Breast epithelium (tissue), 4 donors: ENCODE data around the gene PIGB. TPM values are rescaled to one million over a fixed set of nuclear protein-coding genes. Genes with fewer than 3 reads are reported as not detected.

Experiments
- DNase-seq, 2 donors: peaks; one replicate each; pipeline ENCODE4 v3.0.0-alpha.2; 2019; ENCODE audit warnings: low spot score in 2 of 2
- H3K27ac ChIP-seq, 2 donors: fragments of 200-600 bp; sonication (generic) in 1 of 2; one replicate each; pipeline ENCODE4 v1.5.1; 2016 to 2019; ENCODE audit warnings: mild to moderate bottlenecking in 1 of 2
- H3K27me3 ChIP-seq, 2 donors: fragments of 200-600 bp; sonication (generic) in 1 of 2; one replicate each; pipeline versions ENCODE4 v1.5.1 to v1.6.0; 2017 to 2019; ENCODE audit warnings: control low read depth in 1 of 2, mild to moderate bottlenecking in 1 of 2
- H3K36me3 ChIP-seq: fragments of 200-600 bp; one replicate; pipeline ENCODE4 v1.5.1; 2019
- H3K4me1 ChIP-seq, 2 donors: fragments of 200-600 bp; sonication (generic); one replicate each; pipeline ENCODE4 v1.5.1; 2016 to 2019; ENCODE audit warnings: control low read depth in 1 of 2
- H3K4me3 ChIP-seq, 3 donors: fragments of 200-600 bp; sonication (generic); 1 replicate in 2 of 3; 2 replicates in 1 of 3; pipeline ENCODE4 v1.5.1; 2016 to 2019; ENCODE audit warnings: mild to moderate bottlenecking in 3 of 3, moderate library complexity in 2 of 3
- H3K9me3 ChIP-seq, 2 donors: fragments of 200-600 bp; sonication (generic) in 1 of 2; one replicate each; pipeline ENCODE4 v1.5.1; 2016 to 2019; ENCODE audit warnings: control low read depth in 1 of 2
- POLR2A ChIP-seq: fragments of 450-650 bp; IDR thresholded peaks from one replicate; pipeline ENCODE4 v1.6.1; 2016; ENCODE audit warnings: antibody characterized with exemption, mild to moderate bottlenecking, moderate library complexity
- POLR2AphosphoS5 ChIP-seq, 3 donors: sonication (generic); formaldehyde crosslinking; IDR thresholded peaks; one replicate each; pipeline ENCODE4 v1.6.1; 2017; ENCODE audit warnings: antibody characterized with exemption in 3 of 3
- intact Hi-C: fragments of 100-400 bp; cut with DNase I; formaldehyde crosslinking; loops from one replicate; pipeline ENCODE4 v1.15.1; 2023; ENCODE audit warnings: low total_unique reads
- total RNA-seq, 3 donors: library from RNA; depleted of rRNA; stranded (reverse); fragments of >200 nt; gene quantifications; one replicate each; pipeline ENCODE4 v1.1.0, GENCODE V29; 2016
- TF ChIP-seq, protein P1 (sequence below), 3 donors: fragments of 450-650 bp; IDR thresholded peaks; one replicate each; pipeline ENCODE4 v1.5.1; 2016 to 2017; ENCODE audit warnings: antibody characterized with exemption in 3 of 3, mild to moderate bottlenecking in 3 of 3, moderate library complexity in 3 of 3

PIGB gene
- total RNA-seq, 3 donors from 2014 or later: 11.0 to 18.1 (median 11.5) TPM

DNA sequence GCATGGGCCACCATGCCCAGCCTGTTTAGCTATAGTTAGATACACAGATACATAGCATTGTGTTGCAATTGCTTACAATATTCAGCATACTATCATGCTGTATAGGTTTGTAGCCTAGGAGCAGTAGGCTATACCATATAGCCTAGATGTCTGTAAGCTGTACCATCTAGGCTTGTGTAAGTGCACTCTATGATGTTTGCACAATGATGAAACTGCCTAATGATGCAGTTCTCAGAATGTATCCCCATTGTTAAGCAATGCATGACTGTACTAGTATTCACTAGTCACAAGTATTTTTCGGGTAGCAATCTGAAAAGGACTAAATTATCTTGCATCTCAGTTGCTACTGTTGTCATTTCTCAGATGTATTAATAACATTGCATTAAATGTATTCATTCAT is 16.0 kb downstream of the PIGB start:
- TF ChIP-seq, protein P1, sequence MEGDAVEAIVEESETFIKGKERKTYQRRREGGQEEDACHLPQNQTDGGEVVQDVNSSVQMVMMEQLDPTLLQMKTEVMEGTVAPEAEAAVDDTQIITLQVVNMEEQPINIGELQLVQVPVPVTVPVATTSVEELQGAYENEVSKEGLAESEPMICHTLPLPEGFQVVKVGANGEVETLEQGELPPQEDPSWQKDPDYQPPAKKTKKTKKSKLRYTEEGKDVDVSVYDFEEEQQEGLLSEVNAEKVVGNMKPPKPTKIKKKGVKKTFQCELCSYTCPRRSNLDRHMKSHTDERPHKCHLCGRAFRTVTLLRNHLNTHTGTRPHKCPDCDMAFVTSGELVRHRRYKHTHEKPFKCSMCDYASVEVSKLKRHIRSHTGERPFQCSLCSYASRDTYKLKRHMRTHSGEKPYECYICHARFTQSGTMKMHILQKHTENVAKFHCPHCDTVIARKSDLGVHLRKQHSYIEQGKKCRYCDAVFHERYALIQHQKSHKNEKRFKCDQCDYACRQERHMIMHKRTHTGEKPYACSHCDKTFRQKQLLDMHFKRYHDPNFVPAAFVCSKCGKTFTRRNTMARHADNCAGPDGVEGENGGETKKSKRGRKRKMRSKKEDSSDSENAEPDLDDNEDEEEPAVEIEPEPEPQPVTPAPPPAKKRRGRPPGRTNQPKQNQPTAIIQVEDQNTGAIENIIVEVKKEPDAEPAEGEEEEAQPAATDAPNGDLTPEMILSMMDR (IDR thresholded peaks at IDR 0.05): no peak
- TF ChIP-seq POLR2A (no peak), POLR2AphosphoS5 (IDR thresholded peaks at IDR 0.05) (no peak)
- peaks cover 4% of the 10 kb centered on the region for H3K36me3 ChIP-seq

DNA sequence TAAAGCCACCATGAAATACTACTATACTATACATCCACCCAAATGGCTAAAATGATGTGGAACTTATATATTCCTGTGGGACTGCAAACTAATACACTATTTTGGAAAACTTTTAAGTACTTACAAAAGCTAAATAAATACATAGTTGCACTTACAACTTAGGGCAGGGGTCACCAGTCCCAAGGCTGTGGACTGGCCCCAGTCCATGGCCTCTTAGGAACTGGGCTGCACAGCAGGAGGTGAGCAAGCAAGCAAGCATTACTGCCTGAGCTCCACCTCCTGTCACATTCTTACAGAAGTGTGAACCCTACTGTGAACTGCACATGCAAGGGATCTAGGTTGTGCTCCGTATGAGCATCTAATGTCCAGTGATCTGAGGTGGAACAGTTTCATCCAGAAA is 18.1 kb downstream of the PIGB start:
- Histone ChIP-seq H3K4me3 (no peak overlapping the region), H3K36me3 (peaks cover 4% of the 10 kb centered on the region), H3K27ac (no peak overlapping the region), H3K4me1 (no peaks in the 10 kb centered on the region), H3K27me3 (no peaks in the 10 kb centered on the region), H3K9me3 (no peaks in the 10 kb centered on the region)
- no peak for DNase-seq
- intact Hi-C loops: no loop called here
- no peak for TF ChIP-seq POLR2A

More for the DNA sequence above, 16.0 kb downstream of the PIGB start:
- H3K27ac ChIP-seq: no peak overlapping the region
- no peaks in the 10 kb centered on the region for H3K27me3 ChIP-seq
- DNase-seq: no peak
- no peak overlapping the region for H3K4me3 ChIP-seq
- no peaks in the 10 kb centered on the region for H3K9me3 ChIP-seq
- H3K4me1 ChIP-seq: no peaks in the 10 kb centered on the region
- intact Hi-C loops: no loop called here

DNA sequence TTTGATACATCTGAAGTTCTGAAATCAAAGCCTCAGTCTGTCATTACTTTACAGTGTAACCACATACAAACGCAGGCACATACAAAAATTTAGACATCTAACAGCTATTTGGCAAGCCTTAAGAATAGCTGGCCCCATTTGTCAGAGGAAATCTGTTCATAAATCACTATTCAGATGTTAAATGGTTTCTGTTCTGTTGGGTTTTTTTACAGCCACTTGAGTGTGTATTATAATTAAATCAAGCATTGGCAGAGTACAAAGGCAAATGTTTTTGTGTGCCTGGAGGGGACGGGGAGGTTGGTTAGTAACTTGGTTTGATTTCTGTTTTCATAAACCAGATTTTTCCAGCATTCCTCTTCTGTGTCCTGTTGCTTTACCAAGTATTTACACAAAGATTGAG is 24.1 kb downstream of the PIGB start:
- Histone ChIP-seq H3K4me3 (no peak overlapping the region), H3K27me3 (no peaks in the 10 kb centered on the region), H3K9me3 (no peaks in the 10 kb centered on the region), H3K27ac (peak overlapping the region; percentile 80 to 88), H3K4me1 (no peaks in the 10 kb centered on the region), H3K36me3 (no peaks in the 10 kb centered on the region)
- DNase-seq: peak in 1 of 2 donors; percentile 32
- TF ChIP-seq, protein P1 (IDR thresholded peaks at IDR 0.05): no peak
- TF ChIP-seq POLR2AphosphoS5 (IDR thresholded peaks at IDR 0.05): no peak
- no peak for TF ChIP-seq POLR2A
- intact Hi-C loops: no loop called here

DNA sequence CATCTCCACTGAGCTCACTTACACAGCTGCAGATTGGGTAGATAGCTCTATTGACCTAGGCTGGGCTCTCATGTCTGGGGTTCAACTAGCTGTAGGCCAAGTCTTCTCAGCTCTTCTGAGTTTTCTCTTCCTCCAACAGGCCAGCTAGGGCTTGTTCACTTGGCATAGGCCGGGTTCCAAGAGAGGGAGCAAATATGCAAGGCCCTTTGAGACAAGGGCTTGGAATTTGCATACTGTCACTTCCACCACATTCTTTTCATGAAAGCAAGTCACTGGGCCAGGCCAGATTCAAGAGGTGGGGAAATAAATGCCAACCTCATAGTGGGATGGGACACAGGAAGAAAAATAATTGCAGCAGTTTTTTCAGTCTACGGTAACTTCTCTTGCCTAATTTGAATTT is 25.2 kb downstream of the PIGB start:
- intact Hi-C loops: no loop called here

DNA sequence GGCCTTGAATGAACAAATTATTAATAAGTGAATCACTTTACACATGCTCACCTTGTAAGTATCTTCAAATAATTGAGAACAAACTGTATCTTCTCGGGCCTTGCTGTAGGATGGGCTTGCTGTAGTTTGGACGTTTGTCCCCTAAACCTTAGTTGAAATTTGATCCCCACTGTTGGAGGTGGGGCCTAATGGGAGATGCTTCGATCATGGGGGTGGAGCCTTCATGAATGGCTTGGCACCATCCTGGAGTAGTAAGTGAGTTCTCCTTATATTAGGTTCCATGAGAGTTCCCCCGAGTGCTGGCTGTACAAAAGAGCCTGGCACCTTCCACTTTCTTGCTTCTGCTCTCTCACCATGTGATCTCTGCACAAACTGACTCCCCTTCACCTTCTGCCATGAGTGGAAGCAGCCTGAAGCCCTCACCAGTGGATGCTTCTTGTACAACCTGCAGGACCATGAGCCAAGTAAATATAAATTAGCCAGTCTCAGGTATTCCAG is 29.3 kb downstream of the PIGB start:
- Histone ChIP-seq H3K9me3 (no peaks in the 10 kb centered on the region), H3K27ac (no peak overlapping the region), H3K4me3 (no peak overlapping the region), H3K27me3 (no peaks in the 10 kb centered on the region), H3K4me1 (no peaks in the 10 kb centered on the region), H3K36me3 (no peaks in the 10 kb centered on the region)
- no peak for DNase-seq
- TF ChIP-seq, protein P1 (IDR thresholded peaks at IDR 0.05): no peak
- TF ChIP-seq POLR2AphosphoS5 (IDR thresholded peaks at IDR 0.05) (no peak), POLR2A (no peak)
- intact Hi-C loops: no loop called here

More for the DNA sequence above, 25.2 kb downstream of the PIGB start:
- Histone ChIP-seq H3K4me3 (no peak overlapping the region), H3K9me3 (no peaks in the 10 kb centered on the region), H3K4me1 (no peaks in the 10 kb centered on the region), H3K36me3 (no peaks in the 10 kb centered on the region), H3K27me3 (no peaks in the 10 kb centered on the region), H3K27ac (peak overlapping the region; percentile 80 to 88)
- peak in 1 of 2 donors; percentile 78 for DNase-seq
- TF ChIP-seq POLR2A (no peak), POLR2AphosphoS5 (IDR thresholded peaks at IDR 0.05) (no peak)
- TF ChIP-seq, protein P1 (IDR thresholded peaks at IDR 0.05): no peak

DNA sequence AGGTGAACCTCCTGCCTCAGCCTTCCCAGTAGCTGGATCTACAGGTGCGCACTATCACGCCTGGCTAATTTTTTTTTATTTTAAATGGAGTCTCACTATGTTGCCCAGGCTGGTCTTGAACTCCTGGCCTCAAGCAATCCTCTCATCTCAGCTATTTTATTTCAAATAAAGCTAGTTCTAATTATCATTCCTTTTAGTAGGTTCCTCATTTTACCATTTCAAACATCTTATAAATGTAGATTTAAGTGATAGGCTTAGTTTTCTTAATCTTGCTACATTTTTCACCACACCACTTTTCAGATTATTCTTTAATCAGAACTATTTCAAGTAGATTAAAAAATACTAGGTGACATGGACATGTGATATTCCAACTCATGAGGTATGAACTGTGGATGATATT is 30.3 kb downstream of the PIGB start:
- Histone ChIP-seq H3K36me3 (no peaks in the 10 kb centered on the region), H3K27ac (no peak overlapping the region), H3K4me1 (no peaks in the 10 kb centered on the region), H3K27me3 (no peaks in the 10 kb centered on the region), H3K9me3 (no peaks in the 10 kb centered on the region), H3K4me3 (no peak overlapping the region)
- no peak for DNase-seq
- TF ChIP-seq, protein P1 (IDR thresholded peaks at IDR 0.05): no peak
- TF ChIP-seq POLR2A (no peak), POLR2AphosphoS5 (IDR thresholded peaks at IDR 0.05) (no peak)
- intact Hi-C loops: no loop called here
